Measurements from ENCODE around the gene GRAMD4. TPM values are rescaled to one million over a fixed set of nuclear protein-coding genes. Genes with fewer than 3 reads are reported as not detected.

GRAMD4 gene
- total RNA-seq, 1 experiment from 2014 or later = 23.5 TPM

- DNase-seq (ENCODE audit: low spot score) = peak; percentile 73
- in situ Hi-C loops (cut with HindIII; ENCODE audit: low sequenced_read_pairs) = no loop called here
Measured at GRCh38 chr22:46661221-46661851, 41.1 kb downstream of the GRAMD4 start.

- no peak for DNase-seq (ENCODE audit: low spot score)
- in situ Hi-C loops (cut with HindIII; ENCODE audit: low sequenced_read_pairs) = no loop called here
Measured at GRCh38 chr22:46662226-46662625, 42.0 kb downstream of the GRAMD4 start.

- in situ Hi-C loops (cut with HindIII; ENCODE audit: low sequenced_read_pairs) = no loop called here
- DNase-seq (ENCODE audit: low spot score) = no peak
Measured at GRCh38 chr22:46663001-46663400, 42.8 kb downstream of the GRAMD4 start.

GRCh38 chr22:46663436-46664100 is 43.4 kb downstream of the GRAMD4 start:
- DNase-seq (ENCODE audit: low spot score) = no peak
- in situ Hi-C loops (cut with HindIII; ENCODE audit: low sequenced_read_pairs) = no loop called here

GRCh38 chr22:46664301-46664855 is 44.2 kb downstream of the GRAMD4 start:
- DNase-seq (ENCODE audit: low spot score) = no peak
- in situ Hi-C loops (cut with HindIII; ENCODE audit: low sequenced_read_pairs) = no loop called here

- in situ Hi-C loops (cut with HindIII; ENCODE audit: low sequenced_read_pairs) = no loop called here
- no peak for DNase-seq (ENCODE audit: low spot score)
Measured at GRCh38 chr22:46665151-46665695, 45.0 kb downstream of the GRAMD4 start.

- DNase-seq (ENCODE audit: low spot score) = no peak
- in situ Hi-C loops (cut with HindIII; ENCODE audit: low sequenced_read_pairs) = no loop called here
Measured at GRCh38 chr22:46665751-46666280, 45.6 kb downstream of the GRAMD4 start.

GRCh38 chr22:46666577-46667244 is 46.5 kb downstream of the GRAMD4 start:
- in situ Hi-C loops (cut with HindIII; ENCODE audit: low sequenced_read_pairs) = no loop called here
- no peak for DNase-seq (ENCODE audit: low spot score)

- in situ Hi-C loops (cut with HindIII; ENCODE audit: low sequenced_read_pairs) = no loop called here
- no peak for DNase-seq (ENCODE audit: low spot score)
Measured at GRCh38 chr22:46667245-46667623, 47.0 kb downstream of the GRAMD4 start.

GRCh38 chr22:46668116-46668515 is 47.9 kb downstream of the GRAMD4 start:
- DNase-seq (ENCODE audit: low spot score) = no peak
- in situ Hi-C loops (cut with HindIII; ENCODE audit: low sequenced_read_pairs) = no loop called here

GRCh38 chr22:46669201-46669600 is 49.0 kb downstream of the GRAMD4 start:
- DNase-seq (ENCODE audit: low spot score) = no peak
- in situ Hi-C loops (cut with HindIII; ENCODE audit: low sequenced_read_pairs) = no loop called here

- in situ Hi-C loops (cut with HindIII; ENCODE audit: low sequenced_read_pairs) = no loop called here
- DNase-seq (ENCODE audit: low spot score) = no peak
Measured at GRCh38 chr22:46671824-46672432, 51.7 kb downstream of the GRAMD4 start.

GRCh38 chr22:46672731-46673130 is 52.5 kb downstream of the GRAMD4 start:
- DNase-seq (ENCODE audit: low spot score) = no peak
- in situ Hi-C loops (cut with HindIII; ENCODE audit: low sequenced_read_pairs) = no loop called here

- in situ Hi-C loops (cut with HindIII; ENCODE audit: low sequenced_read_pairs) = no loop called here
- DNase-seq (ENCODE audit: low spot score) = no peak
Measured at GRCh38 chr22:46673205-46673604, 53.0 kb downstream of the GRAMD4 start.

- in situ Hi-C loops (cut with HindIII; ENCODE audit: low sequenced_read_pairs) = no loop called here
- DNase-seq (ENCODE audit: low spot score) = no peak
Measured at GRCh38 chr22:46673662-46674236, 53.6 kb downstream of the GRAMD4 start.

GRCh38 chr22:46674367-46674781 is 54.2 kb downstream of the GRAMD4 start:
- in situ Hi-C loops (cut with HindIII; ENCODE audit: low sequenced_read_pairs) = no loop called here
- no peak for DNase-seq (ENCODE audit: low spot score)

- in situ Hi-C loops (cut with HindIII; ENCODE audit: low sequenced_read_pairs) = no loop called here
- DNase-seq (ENCODE audit: low spot score) = no peak
Measured at GRCh38 chr22:46674906-46675305, 54.7 kb downstream of the GRAMD4 start.

GRCh38 chr22:46675479-46675878 is 55.3 kb downstream of the GRAMD4 start:
- DNase-seq (ENCODE audit: low spot score) = no peak
- in situ Hi-C loops (cut with HindIII; ENCODE audit: low sequenced_read_pairs) = no loop called here

- in situ Hi-C loops (cut with HindIII; ENCODE audit: low sequenced_read_pairs) = no loop called here
- DNase-seq (ENCODE audit: low spot score) = no peak
Measured at GRCh38 chr22:46675938-46676337, 55.8 kb downstream of the GRAMD4 start.

All from G401 (cell line).